Natural killer cell (primary cell): Measurements from ENCODE around the gene LASP1. TPM values are rescaled to one million over a fixed set of nuclear protein-coding genes. Genes with fewer than 3 reads are reported as not detected.
"Not testable (repeated sequence)": the region's sequence is repeated elsewhere in the genome, so short reads cannot be mapped to it uniquely, and the experiment has no call there.

Source experiments
- ATAC-seq, 3 donors: fragments of 150-1000 bp in 2 of 3; fragments of 200-7000 bp in 1 of 3; cut with Tn5 transposase; 1 replicate in 1 of 3; 2 replicates in 2 of 3; pipeline ENCODE4 v1.10.0; 2021; ENCODE audit warnings: mild to moderate bottlenecking in 2 of 3, moderate library complexity in 2 of 3
- DNase-seq, 2 donors: peaks; one replicate each; pipeline versions ENCODE4 v3.0.0 to v3.0.0-alpha.2; 2013 to 2021; ENCODE audit warnings: mixed read lengths in 1 of 2
- H3K27ac ChIP-seq: one replicate; pipeline ENCODE4 v1.5.1; 2013; ENCODE audit warnings: mild to moderate bottlenecking, low read length
- H3K27me3 ChIP-seq: one replicate; pipeline ENCODE4 v1.6.1; 2013; ENCODE audit warnings: low read length; ENCODE audit not compliant: control insufficient read depth, insufficient read depth
- H3K36me3 ChIP-seq: one replicate; pipeline ENCODE4 v1.6.1; 2013; ENCODE audit warnings: low read length; ENCODE audit not compliant: control insufficient read depth, insufficient read depth
- H3K4me1 ChIP-seq: one replicate; pipeline ENCODE4 v1.6.1; 2013; ENCODE audit warnings: low read length; ENCODE audit not compliant: control insufficient read depth, insufficient read depth
- H3K4me3 ChIP-seq: one replicate; pipeline ENCODE4 v1.5.1; 2013; ENCODE audit warnings: low read length
- H3K9me3 ChIP-seq: one replicate; pipeline ENCODE4 v1.6.1; 2013; ENCODE audit warnings: low read length; ENCODE audit not compliant: control insufficient read depth, insufficient read depth
- H3K27ac Mint-ChIP-seq, 2 donors: one replicate each; pipeline ENCODE4 v1.8.0; 2022; ENCODE audit warnings: mild to moderate bottlenecking in 2 of 2, mixed read lengths in 2 of 2, moderate library complexity in 1 of 2
- H3K27me3 Mint-ChIP-seq, 2 donors: one replicate each; pipeline ENCODE4 v1.8.0; 2022; ENCODE audit warnings: low read depth in 2 of 2, mixed read lengths in 2 of 2
- H3K36me3 Mint-ChIP-seq: one replicate; pipeline ENCODE4 v1.8.0; 2022; ENCODE audit warnings: mixed read lengths
- H3K4me1 Mint-ChIP-seq, 2 donors: one replicate each; pipeline ENCODE4 v1.8.0; 2022; ENCODE audit warnings: mixed read lengths in 2 of 2
- H3K4me3 Mint-ChIP-seq: one replicate; pipeline ENCODE4 v1.8.0; 2022; ENCODE audit warnings: mild to moderate bottlenecking, moderate library complexity, mixed read lengths
- H3K9me3 Mint-ChIP-seq, 2 donors: one replicate each; pipeline ENCODE4 v1.8.0; 2022; ENCODE audit warnings: mixed read lengths in 2 of 2
- CTCF ChIP-seq: fragments of 200-600 bp; IDR thresholded peaks from one replicate; pipeline ENCODE4 v1.8.0; 2022; ENCODE audit warnings: antibody characterized with exemption
- WGBS: methylation state at CpG from one replicate; pipeline ENCODE4 v1.1.7; 2013; ENCODE audit warnings: missing lambda C conversion rate; ENCODE audit not compliant: insufficient coverage; 5-methylcytosine and 5-hydroxymethylcytosine counted together
- intact Hi-C: fragments of 100-400 bp; cut with micrococcal nuclease; formaldehyde crosslinking; loops from one replicate; pipeline ENCODE4 v1.14.2; 2022
- total RNA-seq, 4 donors: library from RNA; stranded (reverse); fragments of 120-200 nt in 1 of 4; gene quantifications; one replicate each; pipeline versions ENCODE4 v1.2.3 to v1.2.4, GENCODE V29; 2013 to 2022

LASP1 gene
- total RNA-seq, 3 donors from 2014 or later (not counting 1 experiment from before 2014, with no cell fraction given) = 293 to 363 (median 340) TPM

- peaks cover 42 to 45% of the 10 kb centered on the region in 2 donors for H3K4me1 Mint-ChIP-seq
- Histone ChIP-seq H3K4me1 (peaks cover 29% of the 10 kb centered on the region), H3K4me3 (no peak overlapping the region), H3K27me3 (no peaks in the 10 kb centered on the region), H3K27ac (peak overlapping the region; percentile 21), H3K36me3 (peaks cover 52% of the 10 kb centered on the region), H3K9me3 (no peaks in the 10 kb centered on the region)
- no peaks in the 10 kb centered on the region for H3K9me3 Mint-ChIP-seq
- ATAC-seq = no peak
- no peak for TF ChIP-seq CTCF
- peak overlapping the region; percentile 99 for H3K27ac Mint-ChIP-seq
- no peak for DNase-seq
- intact Hi-C loops = no loop called here
- WGBS = 42% methylated on average over 2 of the region's 2 CpGs
- no peaks in the 10 kb centered on the region for H3K27me3 Mint-ChIP-seq
- peak overlapping the region; percentile 96 for H3K4me3 Mint-ChIP-seq
- peaks cover 23% of the 10 kb centered on the region for H3K36me3 Mint-ChIP-seq
These were observed 18.4 kb upstream of the LASP1 start for GRCh38 chr17:38851434-38851833.

- H3K36me3 Mint-ChIP-seq = peaks cover 23% of the 10 kb centered on the region
- H3K9me3 ChIP-seq = no peaks in the 10 kb centered on the region
- DNase-seq (peak; percentile 34 to 80), ATAC-seq (peak; percentile 51 to 67 (median 51))
- H3K27me3 Mint-ChIP-seq = no peaks in the 10 kb centered on the region
- H3K4me3 ChIP-seq = peak overlapping the region; percentile 75
- peak overlapping the region; percentile 96 for H3K4me3 Mint-ChIP-seq
- TF ChIP-seq CTCF = no peak
- H3K27ac Mint-ChIP-seq = peak overlapping the region; percentile 99
- H3K4me1 Mint-ChIP-seq = peaks cover 42 to 45% of the 10 kb centered on the region in 2 donors
- H3K27me3 ChIP-seq = no peaks in the 10 kb centered on the region
- H3K4me1 ChIP-seq = peaks cover 29% of the 10 kb centered on the region
- 1% methylated on average over 19 of the region's 19 CpGs for WGBS
- H3K36me3 ChIP-seq = peaks cover 44% of the 10 kb centered on the region
- intact Hi-C loops = loop anchor here (1.0 kb wide), 2 partner anchors 28 to 45 kb away; partner anchors contain the start of gene CWC25
- H3K9me3 Mint-ChIP-seq = no peaks in the 10 kb centered on the region
- peak overlapping the region; percentile 98 for H3K27ac ChIP-seq
These were observed 17.0 kb upstream of the LASP1 start for GRCh38 chr17:38852771-38853291.

GRCh38 chr17:38853292-38854219 lies 16.3 kb upstream of the LASP1 start, which contains the start of gene RPL23:
TSS of gene RPL23 (minus strand) at chr17:38853721. CDS start at chr17:38853710, 11 bp downstream.
- H3K36me3 ChIP-seq = peaks cover 37% of the 10 kb centered on the region
- H3K4me3 ChIP-seq = peak within 1 kb of the TSS; percentile 75
- no peaks in the 10 kb centered on the region for H3K9me3 ChIP-seq
- peaks cover 23% of the 10 kb centered on the region for H3K36me3 Mint-ChIP-seq
- H3K27ac ChIP-seq = peak within 1 kb of the TSS; percentile 98
- under 1% methylated on average over 48 of the region's 48 CpGs for WGBS
- intact Hi-C loops = loop anchor here (1.0 kb wide), 3 partner anchors 15 to 45 kb away; partner anchors contain the start of gene CWC25
- H3K27ac Mint-ChIP-seq = peak within 1 kb of the TSS; percentile 99
- peaks cover 29% of the 10 kb centered on the region for H3K4me1 ChIP-seq
- no peaks in the 10 kb centered on the region for H3K27me3 ChIP-seq
- H3K4me1 Mint-ChIP-seq = peaks cover 42 to 45% of the 10 kb centered on the region in 2 donors
- no peaks in the 10 kb centered on the region for H3K27me3 Mint-ChIP-seq
- ATAC-seq (peak; percentile 77 to 91 (median 87)), DNase-seq (peak; percentile 83 to 97)
- H3K9me3 Mint-ChIP-seq = no peaks in the 10 kb centered on the region
- no peak for TF ChIP-seq CTCF
- H3K4me3 Mint-ChIP-seq = peak within 1 kb of the TSS; percentile 96

GRCh38 chr17:38855101-38855714 lies 14.7 kb upstream of the LASP1 start:
- H3K27ac ChIP-seq, intact Hi-C loops, ATAC-seq, H3K27me3 Mint-ChIP-seq, H3K4me3 ChIP-seq, H3K27me3 ChIP-seq, DNase-seq, H3K9me3 Mint-ChIP-seq, H3K9me3 ChIP-seq: not testable (repeated sequence)
- Histone ChIP-seq H3K36me3 (peaks cover 24% of the 10 kb centered on the region), H3K4me1 (peaks cover 29% of the 10 kb centered on the region)
- Mint-ChIP-seq H3K27ac (peak overlapping the region; percentile 99), H3K4me1 (peaks cover 37 to 44% of the 10 kb centered on the region in 2 donors), H3K4me3 (peak overlapping the region; percentile 50), H3K36me3 (peaks cover 12% of the 10 kb centered on the region)
- WGBS = 90% methylated on average over 28 of the region's 28 CpGs
